Uterus (tissue), 4 donors: ENCODE data around the gene PANK2. TPM values are rescaled to one million over a fixed set of nuclear protein-coding genes. Genes with fewer than 3 reads are reported as not detected.

Source experiments
- DNase-seq, 2 donors: peaks; one replicate each; pipeline ENCODE4 v3.0.0-alpha.2; 2019 to 2020
- H3K27ac ChIP-seq, 2 donors: fragments of 200-600 bp; sonication (generic); 1 replicate in 1 of 2; 2 replicates in 1 of 2; pipeline ENCODE4 v1.5.1; 2016 to 2018
- H3K27me3 ChIP-seq, 2 donors: fragments of 200-600 bp; sonication (generic); one replicate each; pipeline ENCODE4 v1.5.1; 2018 to 2019; ENCODE audit warnings: control low read depth in 1 of 2
- H3K36me3 ChIP-seq, 2 donors: fragments of 200-600 bp; sonication (generic); one replicate each; pipeline ENCODE4 v1.5.1; 2019; ENCODE audit warnings: control low read depth in 1 of 2
- H3K4me1 ChIP-seq, 2 donors: fragments of 200-600 bp; sonication (generic); one replicate each; pipeline ENCODE4 v1.5.1; 2018 to 2019; ENCODE audit warnings: control low read depth in 1 of 2
- H3K4me3 ChIP-seq, 2 donors: fragments of 200-600 bp; sonication (generic); 1 replicate in 1 of 2; 2 replicates in 1 of 2; pipeline ENCODE4 v1.5.1; 2018 to 2019; ENCODE audit warnings: mild to moderate bottlenecking in 1 of 2
- H3K9me3 ChIP-seq, 2 donors: fragments of 200-600 bp; sonication (generic); one replicate each; pipeline ENCODE4 v1.5.1; 2019; ENCODE audit warnings: control low read depth in 1 of 2
- POLR2A ChIP-seq, 2 donors: fragments of 450-650 bp; IDR thresholded peaks; one replicate each; pipeline ENCODE4 v1.6.1; 2016; ENCODE audit warnings: antibody characterized with exemption in 2 of 2, mild to moderate bottlenecking in 1 of 2, moderate library complexity in 1 of 2
- intact Hi-C: fragments of 100-400 bp; cut with DNase I; formaldehyde crosslinking; loops from one replicate; pipeline ENCODE4 v1.15.1; 2023; ENCODE audit warnings: low total_unique reads
- total RNA-seq, 4 donors: library from RNA; depleted of rRNA in 3 of 4; stranded (reverse); fragments of >200 nt in 3 of 4; gene quantifications; one replicate each; pipeline versions ENCODE4 v1.1.0 to v1.2.4, GENCODE V29; 2014 to 2023
- TF ChIP-seq, protein P1 (sequence below), 4 experiments: fragments of 200-600 bp in 2 of 4; fragments of 450-650 bp in 2 of 4; sonication (generic) in 2 of 4; IDR thresholded peaks; one replicate each; pipeline ENCODE4 v1.5.1; 2016 to 2019; ENCODE audit warnings: antibody characterized with exemption in 4 of 4, mild to moderate bottlenecking in 2 of 4, moderate library complexity in 1 of 4
- donor health status: DM: yes; HTN: yes; CAD: no.

PANK2 gene
- total RNA-seq, 4 donors from 2014 or later, result 18.2 to 82.0 (median 53.5) TPM

GRCh38 chr20:3930265-3931206 lies 41.3 kb downstream of the PANK2 start:
- TF ChIP-seq POLR2A (IDR thresholded peaks at IDR 0.05), result no peak
- TF ChIP-seq, protein P1, sequence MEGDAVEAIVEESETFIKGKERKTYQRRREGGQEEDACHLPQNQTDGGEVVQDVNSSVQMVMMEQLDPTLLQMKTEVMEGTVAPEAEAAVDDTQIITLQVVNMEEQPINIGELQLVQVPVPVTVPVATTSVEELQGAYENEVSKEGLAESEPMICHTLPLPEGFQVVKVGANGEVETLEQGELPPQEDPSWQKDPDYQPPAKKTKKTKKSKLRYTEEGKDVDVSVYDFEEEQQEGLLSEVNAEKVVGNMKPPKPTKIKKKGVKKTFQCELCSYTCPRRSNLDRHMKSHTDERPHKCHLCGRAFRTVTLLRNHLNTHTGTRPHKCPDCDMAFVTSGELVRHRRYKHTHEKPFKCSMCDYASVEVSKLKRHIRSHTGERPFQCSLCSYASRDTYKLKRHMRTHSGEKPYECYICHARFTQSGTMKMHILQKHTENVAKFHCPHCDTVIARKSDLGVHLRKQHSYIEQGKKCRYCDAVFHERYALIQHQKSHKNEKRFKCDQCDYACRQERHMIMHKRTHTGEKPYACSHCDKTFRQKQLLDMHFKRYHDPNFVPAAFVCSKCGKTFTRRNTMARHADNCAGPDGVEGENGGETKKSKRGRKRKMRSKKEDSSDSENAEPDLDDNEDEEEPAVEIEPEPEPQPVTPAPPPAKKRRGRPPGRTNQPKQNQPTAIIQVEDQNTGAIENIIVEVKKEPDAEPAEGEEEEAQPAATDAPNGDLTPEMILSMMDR (IDR thresholded peaks at IDR 0.05), result no peak
- no peak overlapping the region for H3K27ac ChIP-seq
- H3K36me3 ChIP-seq, result no peaks in the 10 kb centered on the region
- intact Hi-C loops, result no loop called here
- DNase-seq, result no peak
- H3K27me3 ChIP-seq, result no peaks in the 10 kb centered on the region
- no peak overlapping the region for H3K4me3 ChIP-seq
- peaks cover 7 to 11% of the 10 kb centered on the region in 2 donors for H3K4me1 ChIP-seq
- no peaks in the 10 kb centered on the region for H3K9me3 ChIP-seq

DNA sequence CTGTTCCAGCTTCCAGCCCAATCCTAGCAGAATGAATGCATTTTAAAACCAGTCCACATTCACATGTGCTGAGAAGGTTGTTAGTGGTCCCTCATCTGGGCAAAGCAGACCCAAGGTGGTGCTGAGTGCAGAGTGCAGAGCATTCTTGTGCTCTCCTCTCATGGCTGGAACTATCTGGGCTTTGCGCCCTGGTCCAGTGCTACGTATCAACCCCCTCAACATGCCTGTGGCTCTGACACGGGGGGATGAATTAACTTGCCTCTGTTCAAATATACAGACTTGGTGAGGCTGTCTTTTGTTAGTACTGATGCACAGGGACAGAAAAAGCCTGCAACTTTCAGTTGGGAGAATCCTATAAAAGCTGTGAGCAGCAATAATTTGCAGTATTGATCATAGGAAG lies 42.5 kb downstream of the PANK2 start:
- no peaks in the 10 kb centered on the region for H3K36me3 ChIP-seq
- H3K4me1 ChIP-seq, result peaks cover 8 to 11% of the 10 kb centered on the region in 2 donors
- H3K27me3 ChIP-seq, result no peaks in the 10 kb centered on the region
- no peaks in the 10 kb centered on the region for H3K9me3 ChIP-seq
- peak overlapping the region; percentile 44 to 57 for H3K4me3 ChIP-seq
- H3K27ac ChIP-seq, result peak overlapping the region; percentile 74 to 94
- no peak for DNase-seq
- intact Hi-C loops, result no loop called here
- TF ChIP-seq, protein P1 (IDR thresholded peaks at IDR 0.05), result no peak
- no peak for TF ChIP-seq POLR2A (IDR thresholded peaks at IDR 0.05)

- no peak for DNase-seq
- TF ChIP-seq, protein P1 (IDR thresholded peaks at IDR 0.05), result no peak
- no peak for TF ChIP-seq POLR2A (IDR thresholded peaks at IDR 0.05)
- H3K4me1 ChIP-seq, result peaks cover 8 to 11% of the 10 kb centered on the region in 2 donors
- H3K36me3 ChIP-seq, result no peaks in the 10 kb centered on the region
- no peaks in the 10 kb centered on the region for H3K27me3 ChIP-seq
- peak overlapping the region; percentile 44 to 57 for H3K4me3 ChIP-seq
- H3K9me3 ChIP-seq, result no peaks in the 10 kb centered on the region
- peak overlapping the region; percentile 74 to 94 for H3K27ac ChIP-seq
- intact Hi-C loops, result no loop called here
Observed at GRCh38 chr20:3932277-3932676, 43.1 kb downstream of the PANK2 start.

GRCh38 chr20:3932681-3933080 lies 43.5 kb downstream of the PANK2 start:
- H3K27ac ChIP-seq, result peak overlapping the region; percentile 74 to 94
- no peaks in the 10 kb centered on the region for H3K27me3 ChIP-seq
- peaks cover 8 to 11% of the 10 kb centered on the region in 2 donors for H3K4me1 ChIP-seq
- TF ChIP-seq, protein P1 (IDR thresholded peaks at IDR 0.05), result no peak
- TF ChIP-seq POLR2A (IDR thresholded peaks at IDR 0.05), result no peak
- H3K4me3 ChIP-seq, result peak overlapping the region; percentile 44 to 57
- intact Hi-C loops, result no loop called here
- no peaks in the 10 kb centered on the region for H3K9me3 ChIP-seq
- DNase-seq, result no peak
- H3K36me3 ChIP-seq, result no peaks in the 10 kb centered on the region

DNA sequence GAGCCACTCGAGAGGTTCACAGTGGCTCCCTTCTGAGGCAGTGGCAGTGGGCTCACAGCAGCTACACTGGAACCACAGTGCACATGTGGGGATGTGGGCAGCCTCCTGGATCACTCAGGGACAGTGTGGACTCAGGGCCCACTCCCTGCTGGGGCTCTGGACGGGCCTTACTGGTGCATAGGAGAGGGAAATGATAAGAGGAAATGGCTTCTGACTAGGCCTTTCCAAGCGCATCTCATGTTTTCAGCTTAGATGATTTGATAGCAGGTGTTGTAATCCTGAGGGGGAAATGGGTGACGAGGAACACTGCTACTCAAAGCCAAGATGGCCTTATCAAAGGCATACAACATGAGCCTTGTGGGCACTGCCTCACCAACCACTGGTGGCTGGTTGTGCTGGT lies 44.0 kb downstream of the PANK2 start:
- peak overlapping the region; percentile 74 to 94 for H3K27ac ChIP-seq
- H3K4me3 ChIP-seq, result peak overlapping the region; percentile 44 to 57
- H3K27me3 ChIP-seq, result no peaks in the 10 kb centered on the region
- DNase-seq, result no peak
- intact Hi-C loops, result no loop called here
- H3K4me1 ChIP-seq, result peaks cover 8 to 11% of the 10 kb centered on the region in 2 donors
- H3K9me3 ChIP-seq, result no peaks in the 10 kb centered on the region
- H3K36me3 ChIP-seq, result no peaks in the 10 kb centered on the region
- TF ChIP-seq POLR2A (IDR thresholded peaks at IDR 0.05), result no peak
